Smooth muscle cell of bladder (primary cell): ENCODE data around the gene OR56A5. TPM values are rescaled to one million over a fixed set of nuclear protein-coding genes. Genes with fewer than 3 reads are reported as not detected.

Source experiments
- total RNA-seq: library from RNA; depleted of rRNA; stranded (reverse); fragments of >200 nt; gene quantifications from 2 replicates; pipeline ENCODE4 v1.2.3, GENCODE V29; 2014

The OR56A5 gene, protein sequence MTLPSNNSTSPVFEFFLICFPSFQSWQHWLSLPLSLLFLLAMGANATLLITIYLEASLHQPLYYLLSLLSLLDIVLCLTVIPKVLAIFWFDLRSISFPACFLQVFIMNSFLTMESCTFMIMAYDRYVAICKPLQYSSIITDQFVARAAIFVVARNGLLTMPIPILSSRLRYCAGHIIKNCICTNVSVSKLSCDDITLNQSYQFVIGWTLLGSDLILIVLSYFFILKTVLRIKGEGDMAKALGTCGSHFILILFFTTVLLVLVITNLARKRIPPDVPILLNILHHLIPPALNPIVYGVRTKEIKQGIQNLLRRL
- total RNA-seq: not detected in 2 replicates

DNA sequence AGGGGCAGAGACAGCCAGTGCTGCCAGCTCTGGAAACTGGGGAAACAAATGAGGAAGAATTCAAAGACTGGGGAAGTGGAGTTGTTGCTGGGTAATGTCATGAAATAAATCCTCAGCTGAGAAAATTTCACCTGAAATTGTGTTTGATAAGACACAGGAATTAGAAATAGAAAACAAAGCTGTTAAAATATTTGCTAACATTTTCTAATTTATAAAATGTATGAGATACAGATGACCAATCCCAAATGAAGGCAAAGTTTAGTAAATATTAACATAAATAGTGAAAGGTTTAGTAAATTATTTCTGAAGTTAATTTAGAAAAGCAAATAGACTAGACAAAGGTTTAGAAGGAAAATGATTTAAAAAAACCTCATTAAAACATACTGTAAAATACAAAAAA is at the start of gene OR56A5:
OR56A5 (minus strand) TSS at position 101 of the 400 bp plus-strand sequence; CDS start at position 101, 0 bp downstream.

DNA sequence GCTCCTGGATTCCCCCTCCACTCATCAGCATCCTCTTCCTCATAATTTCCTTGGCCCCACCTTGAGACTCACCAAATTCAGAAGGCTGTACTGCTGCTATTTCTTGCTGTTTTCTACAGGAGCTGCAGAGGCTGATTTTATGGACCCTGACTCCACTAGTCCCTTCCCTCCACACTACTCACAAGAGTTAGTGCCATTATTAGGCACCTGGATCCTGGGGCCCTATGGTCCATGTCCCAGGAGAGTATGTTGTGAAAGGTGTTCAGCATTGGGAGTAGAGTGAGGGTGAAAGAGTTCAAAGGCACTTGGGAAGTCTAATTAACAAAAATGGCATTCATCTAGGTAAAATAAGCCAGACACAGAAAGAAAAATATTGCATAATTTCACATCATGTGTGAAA is 38.6 kb upstream of the OR56A5 start, which contains the start of gene OR56A4:
OR56A4 (minus strand) TSS at position 101 of the 400 bp plus-strand sequence. CDS start 3,954 bp downstream, outside the sequence.

DNA sequence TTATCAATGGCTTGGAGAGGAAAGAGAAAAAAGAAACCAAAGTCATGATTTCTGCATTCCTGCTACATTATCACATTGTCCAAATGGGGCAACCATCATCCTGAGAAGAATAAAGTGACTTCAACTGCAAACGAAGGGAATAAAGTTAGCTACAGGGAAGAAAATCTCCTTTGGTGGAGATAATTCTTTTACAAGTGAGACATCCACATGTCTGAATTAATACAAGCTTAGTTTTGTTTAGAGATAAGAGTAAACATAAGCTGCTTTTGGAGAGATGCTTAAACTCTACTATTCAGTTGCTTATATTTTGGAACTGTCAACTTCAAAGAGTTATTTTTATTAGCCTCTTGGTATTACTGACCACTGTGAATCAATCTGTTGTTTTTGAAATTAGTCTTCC is 18.6 kb upstream of the OR56A5 start, which contains the start of gene OR52L1:
OR52L1 (minus strand) TSS at position 101 of the 400 bp plus-strand sequence; CDS start at position 46, 55 bp downstream.

DNA sequence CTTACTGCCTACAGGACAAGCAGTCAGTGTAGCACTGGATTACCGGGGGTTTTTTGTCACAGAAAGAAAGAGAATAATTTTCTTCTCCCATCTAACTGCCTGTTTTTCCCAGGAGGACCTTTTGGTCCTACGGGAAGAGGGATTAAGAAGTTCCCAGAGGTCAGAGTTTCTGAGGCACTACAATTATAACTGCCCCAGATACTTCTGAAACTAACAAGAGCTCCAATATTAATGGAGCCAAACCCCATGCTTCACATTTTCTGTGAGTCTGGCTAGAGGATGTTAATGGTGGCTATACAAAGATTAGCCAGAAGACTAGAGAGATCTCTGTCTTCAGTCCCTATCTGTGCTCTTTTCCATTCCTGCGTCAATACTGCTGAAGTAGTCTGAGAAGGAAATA is 26.3 kb downstream of the OR56A5 start, which contains the start of gene OR56A3:
OR56A3 (plus strand) TSS at position 301 of the 400 bp plus-strand sequence. CDS start 5,096 bp downstream, outside the sequence.

Other genes starting within 250 kb of the OR56A5 start
- not detected in 2 replicates for gene OR56B1, start 232.0 kb downstream of the OR56A5 start, total RNA-seq
- gene OR52N4, start 214.3 kb downstream of the OR56A5 start, total RNA-seq: not detected in 2 replicates
- not detected in 2 replicates for gene OR52N5, start 185.1 kb downstream of the OR56A5 start, total RNA-seq
- not detected in 2 replicates for gene OR52N1, start 177.2 kb downstream of the OR56A5 start, total RNA-seq
- not detected in 2 replicates for gene OR52N2, start 159.6 kb downstream of the OR56A5 start, total RNA-seq
- not detected in 2 replicates for gene OR52E6, start 126.6 kb downstream of the OR56A5 start, total RNA-seq
- gene OR52E8, start 110.8 kb downstream of the OR56A5 start, total RNA-seq: not detected in 2 replicates
- gene OR52E4, start 87.9 kb downstream of the OR56A5 start, total RNA-seq: not detected in 2 replicates
- not detected in 2 replicates for gene OR52E5, start 75.3 kb downstream of the OR56A5 start, total RNA-seq
- gene OR56A3, start 26.2 kb downstream of the OR56A5 start, total RNA-seq: not detected in 2 replicates
- not detected in 2 replicates for gene OR52L1, start 18.5 kb upstream of the OR56A5 start, total RNA-seq
- not detected in 2 replicates for gene OR56A4, start 38.5 kb upstream of the OR56A5 start, total RNA-seq
- gene OR56A1, start 62.3 kb upstream of the OR56A5 start, total RNA-seq: not detected in 2 replicates
- gene OR56B4, start 139.2 kb upstream of the OR56A5 start, total RNA-seq: not detected in 2 replicates
- not detected in 2 replicates for gene OR52B2, start 201.8 kb upstream of the OR56A5 start, total RNA-seq
- gene OR52W1, start 230.7 kb upstream of the OR56A5 start, total RNA-seq: not detected in 2 replicates
- not detected in 2 replicates for gene C11orf42, start 237.1 kb upstream of the OR56A5 start, total RNA-seq